Vagina (tissue), 2 donors: ENCODE measurements around the gene AFF3.

Experiments
- POLR2A ChIP-seq, 2 donors: fragments of 450-650 bp; IDR thresholded peaks; one replicate each; pipeline ENCODE4 v1.6.1; 2017; ENCODE audit warnings: antibody characterized with exemption in 2 of 2, mild to moderate bottlenecking in 2 of 2, moderate library complexity in 2 of 2
- TF ChIP-seq, protein P1 (sequence below), 3 experiments: fragments of 450-650 bp in 2 of 3; fragments of 200-600 bp in 1 of 3; sonication (generic) in 1 of 3; IDR thresholded peaks; one replicate each; pipeline ENCODE4 v1.5.1; 2017 to 2019; ENCODE audit warnings: antibody characterized with exemption in 3 of 3, mild to moderate bottlenecking in 2 of 3, moderate library complexity in 2 of 3

DNA sequence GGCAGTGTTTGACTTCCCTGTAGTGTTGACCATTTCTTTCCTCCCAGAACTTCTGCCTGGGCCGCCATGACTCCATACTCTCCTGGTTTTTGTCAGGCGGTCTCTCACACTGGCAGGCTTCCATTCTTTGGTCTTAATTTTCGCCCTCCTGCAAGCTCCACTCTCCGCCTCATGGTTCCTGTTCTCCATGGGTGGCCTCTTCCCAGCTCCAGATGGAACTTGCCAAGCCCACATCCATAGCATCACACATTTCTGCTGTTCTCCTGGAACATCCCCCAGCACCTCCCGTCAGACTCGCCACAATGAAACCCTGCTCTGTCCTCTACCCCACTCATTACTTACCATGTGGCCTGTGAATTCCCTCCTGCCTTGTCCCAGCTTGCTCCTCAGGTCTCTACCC lies 896 bp upstream of the AFF3 start:
- TF ChIP-seq, protein P1, sequence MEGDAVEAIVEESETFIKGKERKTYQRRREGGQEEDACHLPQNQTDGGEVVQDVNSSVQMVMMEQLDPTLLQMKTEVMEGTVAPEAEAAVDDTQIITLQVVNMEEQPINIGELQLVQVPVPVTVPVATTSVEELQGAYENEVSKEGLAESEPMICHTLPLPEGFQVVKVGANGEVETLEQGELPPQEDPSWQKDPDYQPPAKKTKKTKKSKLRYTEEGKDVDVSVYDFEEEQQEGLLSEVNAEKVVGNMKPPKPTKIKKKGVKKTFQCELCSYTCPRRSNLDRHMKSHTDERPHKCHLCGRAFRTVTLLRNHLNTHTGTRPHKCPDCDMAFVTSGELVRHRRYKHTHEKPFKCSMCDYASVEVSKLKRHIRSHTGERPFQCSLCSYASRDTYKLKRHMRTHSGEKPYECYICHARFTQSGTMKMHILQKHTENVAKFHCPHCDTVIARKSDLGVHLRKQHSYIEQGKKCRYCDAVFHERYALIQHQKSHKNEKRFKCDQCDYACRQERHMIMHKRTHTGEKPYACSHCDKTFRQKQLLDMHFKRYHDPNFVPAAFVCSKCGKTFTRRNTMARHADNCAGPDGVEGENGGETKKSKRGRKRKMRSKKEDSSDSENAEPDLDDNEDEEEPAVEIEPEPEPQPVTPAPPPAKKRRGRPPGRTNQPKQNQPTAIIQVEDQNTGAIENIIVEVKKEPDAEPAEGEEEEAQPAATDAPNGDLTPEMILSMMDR (IDR thresholded peaks at IDR 0.05): no peak
- no peak for TF ChIP-seq POLR2A (IDR thresholded peaks at IDR 0.05)
